K562 (cell line): Measurements from ENCODE around the gene DSEL. TPM values are rescaled to one million over a fixed set of nuclear protein-coding genes. Genes with fewer than 3 reads are reported as not detected.

Experiments
- ATAC-seq: fragments of 200-7000 bp; cut with Tn5 transposase; 3 replicates; pipeline ENCODE4 v1.9.1; 2020; ENCODE audit warnings: moderate library complexity
- BruUV-seq: library from RNA; stranded (reverse); fragments of 400-500 nt; replicated peaks from 2 replicates; lab custom pipeline; 2021; lab: Mats Ljungman, UMichigan
- CTCF ChIA-PET: fragments of 300-600 bp; formaldehyde crosslinking; extraction: SDS; loops from one replicate; lab custom pipeline; 2021; ENCODE audit warnings: low intra/inter-chr PET ratio; lab: Yijun Ruan, JAX
- POLR2A ChIA-PET: fragments of 300-600, 350-650 bp; sonication (Branson Sonifier 250); formaldehyde crosslinking; extraction: SDS; loops from one replicate; lab custom pipeline; 2021; ENCODE audit warnings: antibody characterized with exemption, inconsistent platforms; lab: Yijun Ruan, JAX
- DNase-seq, 4 experiments: peaks; one replicate each; pipeline versions ENCODE4 v3.0.0 to v3.0.0-alpha.2; 2011 to 2018; ENCODE audit warnings: low spot score in 3 of 4, mixed read lengths in 3 of 4; ENCODE audit errors: extremely low read depth in 1 of 4
- FAIRE-seq: peaks from 2 replicates; lab custom pipeline; 2011; peaks lifted over from hg19 to GRCh38; lab: Jason Lieb, UNC
- H2AFZ ChIP-seq: 2 replicates; pipeline ENCODE4 v1.6.0; 2011; ENCODE audit warnings: low read depth, low read length, control low read depth, inconsistent platforms
- H3K27ac ChIP-seq: fragments of 200-600 bp; 3 replicates; pipeline ENCODE4 v1.8.0; 2011; ENCODE audit warnings: low read depth, mild to moderate bottlenecking, control low read depth, inconsistent platforms, low read length, moderate library complexity, mixed read lengths; ENCODE audit errors: extremely low read depth
- H3K27me3 ChIP-seq, 2 experiments: fragments of 300-600 bp in 1 of 2; 2 replicates in 1 of 2; 3 replicates in 1 of 2; pipeline versions ENCODE4 v1.6.0 to v1.8.0; 2011; ENCODE audit warnings: inconsistent platforms in 2 of 2, low read length in 2 of 2, mild to moderate bottlenecking in 1 of 2, mixed read lengths in 1 of 2, moderate library complexity in 1 of 2; ENCODE audit not compliant: control insufficient read depth in 2 of 2, insufficient read depth in 2 of 2
- H3K36me3 ChIP-seq: fragments of 300-600 bp; 3 replicates; pipeline ENCODE4 v1.8.0; 2011; ENCODE audit warnings: mild to moderate bottlenecking, low read length, inconsistent platforms; ENCODE audit not compliant: control insufficient read depth, insufficient read depth
- H3K4me1 ChIP-seq, 2 experiments: fragments of 200-600 bp in 1 of 2; replicated peaks in 1 of 2; 2 replicates in 1 of 2; 3 replicates in 1 of 2; pipeline versions ENCODE4 v1.5.1 to v1.8.0; 2011; ENCODE audit warnings: inconsistent platforms in 2 of 2, low read length in 2 of 2, mild to moderate bottlenecking in 1 of 2, mixed read lengths in 1 of 2, moderate library complexity in 1 of 2; ENCODE audit not compliant: control insufficient read depth in 2 of 2, insufficient read depth in 2 of 2
- H3K4me2 ChIP-seq: 2 replicates; pipeline ENCODE4 v1.6.1; 2011; ENCODE audit warnings: low read length, control low read depth, inconsistent platforms, mixed read lengths; ENCODE audit not compliant: insufficient read depth
- H3K4me3 ChIP-seq: fragments of 200-600 bp; sonication (generic), shearing (Covaris generic); 2 replicates; pipeline ENCODE4 v1.5.1; 2016; ENCODE audit warnings: control low read depth, inconsistent platforms
- H3K79me2 ChIP-seq: fragments of 200-600 bp; 3 replicates; pipeline ENCODE4 v1.8.0; 2011; ENCODE audit warnings: low read length, inconsistent platforms; ENCODE audit not compliant: control insufficient read depth, insufficient read depth
- H3K9ac ChIP-seq, 2 experiments: 2 replicates each; pipeline versions ENCODE4 v1.6.0 to v1.6.1; 2011; ENCODE audit warnings: low read depth in 2 of 2, low read length in 2 of 2, control low read depth in 1 of 2, inconsistent platforms in 1 of 2, mild to moderate bottlenecking in 1 of 2, mixed read lengths in 1 of 2; ENCODE audit not compliant: insufficient read depth in 1 of 2
- H3K9me1 ChIP-seq: one replicate; pipeline ENCODE4 v1.6.0; 2011; ENCODE audit warnings: inconsistent platforms, mild to moderate bottlenecking, low read length, moderate library complexity; ENCODE audit not compliant: control insufficient read depth, insufficient read depth
- H3K9me3 ChIP-seq: replicated peaks from 2 replicates; pipeline ENCODE4 v1.5.1; 2011; ENCODE audit warnings: low read depth, low read length, inconsistent platforms; ENCODE audit not compliant: control insufficient read depth, insufficient read depth
- H4K20me1 ChIP-seq: replicated peaks from 2 replicates; pipeline ENCODE4 v1.6.1; 2011; ENCODE audit warnings: low read length, inconsistent platforms, mixed read lengths; ENCODE audit not compliant: control insufficient read depth, insufficient read depth
- E4F1 ChIP-seq: fragments of 250-450 bp; sonication (Bioruptor Pico); IDR thresholded peaks from 2 replicates; pipeline ENCODE4 v1.5.0; 2021; ENCODE audit warnings: mild to moderate bottlenecking, borderline replicate concordance
- ELF1 ChIP-seq: fragments of 200-800 bp; sonication (Bioruptor generic); IDR thresholded peaks from 2 replicates; pipeline ENCODE4 v1.6.1; 2016; ENCODE audit warnings: missing genetic modification characterization, missing compliant biosample characterization
- GATA2 ChIP-seq: sonication (generic); formaldehyde crosslinking; IDR thresholded peaks from 2 replicates; pipeline ENCODE4 v1.4.0; 2020; ENCODE audit warnings: mild to moderate bottlenecking, missing genetic modification reagents
- HMG20B ChIP-seq: fragments of 250-450 bp; sonication (Bioruptor Pico); IDR thresholded peaks from 2 replicates; pipeline ENCODE4 v1.5.0; 2021; ENCODE audit warnings: mild to moderate bottlenecking
- HSF4 ChIP-seq: fragments of 250-450 bp; sonication (Bioruptor Pico); IDR thresholded peaks from 2 replicates; pipeline ENCODE4 v2.1.2; 2022; ENCODE audit warnings: mild to moderate bottlenecking, moderate library complexity, borderline replicate concordance
- MEF2A ChIP-seq: IDR thresholded peaks from 2 replicates; pipeline ENCODE4 v1.6.1; 2011; ENCODE audit warnings: low read depth, mild to moderate bottlenecking, low read length, moderate library complexity; ENCODE audit not compliant: control insufficient read depth
- PCBP1 ChIP-seq: fragments of 200-400 bp; formaldehyde crosslinking; IDR thresholded peaks from 2 replicates; pipeline ENCODE4 v1.6.1; 2018; ENCODE audit warnings: mild to moderate bottlenecking, low read depth, low read length; ENCODE audit not compliant: poor library complexity, severe bottlenecking
- SAP30 ChIP-seq: fragments of 200-600 bp; sonication (generic); IDR thresholded peaks from 2 replicates; pipeline ENCODE4 v1.6.1; 2012; ENCODE audit warnings: borderline replicate concordance, low read depth, mild to moderate bottlenecking, moderate library complexity, low read length, control low read depth, inconsistent platforms; ENCODE audit not compliant: insufficient read depth, poor library complexity, severe bottlenecking
- SRSF9 ChIP-seq: fragments of 200-400 bp; formaldehyde crosslinking; IDR thresholded peaks from 2 replicates; pipeline ENCODE4 v1.6.1; 2017; ENCODE audit warnings: low read depth, low read length, borderline replicate concordance
- TAL1 ChIP-seq: fragments of 450-650 bp; IDR thresholded peaks from 2 replicates; pipeline ENCODE4 v1.6.1; 2016; ENCODE audit warnings: mild to moderate bottlenecking
- ZBTB12 ChIP-seq: fragments of 250-450 bp; sonication (Bioruptor Pico); IDR thresholded peaks from 2 replicates; pipeline ENCODE4 v1.4.0; 2020
- ZNF165 ChIP-seq: fragments of 250-450 bp; sonication (Bioruptor Pico); IDR thresholded peaks from 2 replicates; pipeline ENCODE4 v1.4.0; 2020; ENCODE audit warnings: borderline replicate concordance
- ZNF274 ChIP-seq: IDR thresholded peaks from 2 replicates; pipeline ENCODE4 v1.6.1; 2011; ENCODE audit warnings: low read depth, mild to moderate bottlenecking, low read length, moderate library complexity, borderline replicate concordance
- ZNF324 ChIP-seq: fragments of 250-450 bp; sonication (Bioruptor Pico); IDR thresholded peaks from 2 replicates; pipeline ENCODE4 v1.4.0; 2020; ENCODE audit warnings: mild to moderate bottlenecking
- in situ Hi-C: fragments of 300-500 bp; cut with MboI; formaldehyde crosslinking; loops from 4 replicates; pipeline ENCODE4 v1.15.0; 2018; ENCODE audit warnings: inconsistent platforms, mixed read lengths
- intact Hi-C: fragments of 100-400 bp; cut with micrococcal nuclease; formaldehyde crosslinking; loops from 2 replicates; pipeline ENCODE4 v1.14.2; 2022
- polyA plus RNA-seq, 8 experiments: library from polyadenylated mRNA; depleted of rRNA in 4 of 8; stranded (reverse) in 5 of 8; unstranded in 3 of 8; fragments of >200 nt; fragmentation: Nextera tagmentation in 2 of 8; fragmentation: Illumina TruSeq in 1 of 8; extraction: Ambion mirVana in 2 of 8; extraction: Trizol in 1 of 8; gene quantifications; 2 replicates each; pipeline versions ENCODE4 v1.2.1 to v1.2.3, GENCODE V29; 2011 to 2014; ENCODE audit warnings: inconsistent platforms in 1 of 8, missing spikeins in 1 of 8
- total RNA-seq, 7 experiments: library from RNA; depleted of rRNA in 6 of 7; stranded (reverse); fragments of >200 nt in 6 of 7; fragmentation: Illumina TruSeq in 2 of 7; extraction: Trizol in 2 of 7; gene quantifications; 2 replicates each; pipeline versions ENCODE4 v1.2.1 to v1.2.3, GENCODE V29; 2011 to 2021; ENCODE audit warnings: low replicate concordance in 1 of 7
- TF ChIP-seq, protein P1 (sequence below): fragments of 250-450 bp; sonication (Bioruptor Pico); IDR thresholded peaks from 2 replicates; pipeline ENCODE4 v1.4.0; 2020; ENCODE audit warnings: mild to moderate bottlenecking, moderate library complexity, borderline replicate concordance

The DSEL gene
- total and polyA plus RNA-seq, 9 of the 15 experiments (the other 6 are each of a cell fraction or from before 2014, with no cell fraction given): under 0.01 to 0.04 (median 0.01) TPM; not detected in 3

DNA sequence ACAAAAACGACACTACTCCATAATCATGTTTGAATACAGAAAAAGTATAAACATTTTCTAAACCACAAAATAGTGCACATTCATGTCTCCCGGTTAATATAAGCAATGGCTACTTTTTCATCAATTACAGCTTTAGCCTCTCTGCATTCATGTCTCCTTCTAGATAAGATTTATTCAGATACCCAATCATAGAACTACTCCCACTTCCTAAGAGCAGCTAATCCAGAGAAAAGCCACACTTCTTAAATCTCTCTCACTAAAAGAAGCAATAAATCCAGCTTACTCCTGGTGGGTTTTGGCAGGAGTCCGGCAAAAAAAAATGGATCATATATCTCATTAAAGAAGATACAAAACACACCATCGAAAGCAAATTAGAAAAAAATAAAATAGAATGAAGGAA, 20.1 kb downstream of the DSEL start (continued):
- TF ChIP-seq ZBTB12 (CRISPR knock-in tag): no peak
- no peak for TF ChIP-seq ZNF165 (CRISPR knock-in tag)
- TF ChIP-seq SRSF9: no peak
- TF ChIP-seq HSF4: no peak

DNA sequence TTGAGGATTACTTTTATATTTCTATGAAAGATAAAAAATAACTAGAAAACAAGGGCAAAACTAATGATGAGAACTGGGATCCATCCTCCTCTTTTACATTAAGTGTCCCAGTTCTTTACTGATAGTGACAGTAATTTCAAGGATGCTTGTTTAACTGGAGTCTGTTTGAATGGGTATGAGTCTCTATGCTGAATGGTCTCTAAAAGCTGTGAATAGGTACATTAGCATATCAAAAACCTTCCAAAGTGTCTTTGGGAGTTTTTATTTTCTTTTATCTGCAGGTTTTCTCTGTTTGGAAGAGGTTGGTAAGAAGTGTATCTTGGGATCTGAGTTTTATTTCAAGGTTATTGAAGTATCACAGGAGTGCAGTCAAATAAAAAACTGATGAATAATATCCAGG, 30.0 kb downstream of the DSEL start:
- ChIA-PET POLR2A (no interaction called here), CTCF (no interaction called here)
- no peaks in the 10 kb centered on the region for H3K9me1 ChIP-seq
- no peaks in the 10 kb centered on the region for H3K36me3 ChIP-seq
- intact Hi-C loops: no loop called here
- H3K4me2 ChIP-seq: no peak overlapping the region
- DNase-seq (no peak), ATAC-seq (no peak), FAIRE-seq (no peak)
- H3K4me1 ChIP-seq: no peaks in the 10 kb centered on the region
- BruUV-seq: no TSS peak
- no peaks in the 10 kb centered on the region for H4K20me1 ChIP-seq
- TF ChIP-seq GATA2 (CRISPR knock-in tag) (no peak), SAP30 (no peak), ELF1 (no peak), HMG20B (no peak), TAL1 (no peak), MEF2A (no peak), PCBP1 (no peak), ZNF324 (no peak), ZNF274 (no peak), E4F1 (CRISPR knock-in tag) (no peak)
- TF ChIP-seq, protein P1, sequence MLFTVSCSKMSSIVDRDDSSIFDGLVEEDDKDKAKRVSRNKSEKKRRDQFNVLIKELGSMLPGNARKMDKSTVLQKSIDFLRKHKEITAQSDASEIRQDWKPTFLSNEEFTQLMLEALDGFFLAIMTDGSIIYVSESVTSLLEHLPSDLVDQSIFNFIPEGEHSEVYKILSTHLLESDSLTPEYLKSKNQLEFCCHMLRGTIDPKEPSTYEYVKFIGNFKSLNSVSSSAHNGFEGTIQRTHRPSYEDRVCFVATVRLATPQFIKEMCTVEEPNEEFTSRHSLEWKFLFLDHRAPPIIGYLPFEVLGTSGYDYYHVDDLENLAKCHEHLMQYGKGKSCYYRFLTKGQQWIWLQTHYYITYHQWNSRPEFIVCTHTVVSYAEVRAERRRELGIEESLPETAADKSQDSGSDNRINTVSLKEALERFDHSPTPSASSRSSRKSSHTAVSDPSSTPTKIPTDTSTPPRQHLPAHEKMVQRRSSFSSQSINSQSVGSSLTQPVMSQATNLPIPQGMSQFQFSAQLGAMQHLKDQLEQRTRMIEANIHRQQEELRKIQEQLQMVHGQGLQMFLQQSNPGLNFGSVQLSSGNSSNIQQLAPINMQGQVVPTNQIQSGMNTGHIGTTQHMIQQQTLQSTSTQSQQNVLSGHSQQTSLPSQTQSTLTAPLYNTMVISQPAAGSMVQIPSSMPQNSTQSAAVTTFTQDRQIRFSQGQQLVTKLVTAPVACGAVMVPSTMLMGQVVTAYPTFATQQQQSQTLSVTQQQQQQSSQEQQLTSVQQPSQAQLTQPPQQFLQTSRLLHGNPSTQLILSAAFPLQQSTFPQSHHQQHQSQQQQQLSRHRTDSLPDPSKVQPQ (CRISPR knock-in tag): no peak
- no peaks in the 10 kb centered on the region for H3K79me2 ChIP-seq
- H3K4me3 ChIP-seq: no peak overlapping the region
- H3K27me3 ChIP-seq: no peaks in the 10 kb centered on the region
- H3K27ac ChIP-seq: no peak overlapping the region
- H3K9me3 ChIP-seq: no peaks in the 10 kb centered on the region
- no peak overlapping the region for H3K9ac ChIP-seq
- H2AFZ ChIP-seq: no peak overlapping the region
- in situ Hi-C loops: no loop called here
